ENCODE results near the gene ZNF563. TPM values are rescaled to one million over a fixed set of nuclear protein-coding genes. Genes with fewer than 3 reads are reported as not detected.

ZNF563 gene
- total and polyA plus RNA-seq, 10 of the 15 experiments (the other 5 are each of a cell fraction or from before 2014, with no cell fraction given), result 1.7 to 6.4 (median 2.8) TPM

DNA sequence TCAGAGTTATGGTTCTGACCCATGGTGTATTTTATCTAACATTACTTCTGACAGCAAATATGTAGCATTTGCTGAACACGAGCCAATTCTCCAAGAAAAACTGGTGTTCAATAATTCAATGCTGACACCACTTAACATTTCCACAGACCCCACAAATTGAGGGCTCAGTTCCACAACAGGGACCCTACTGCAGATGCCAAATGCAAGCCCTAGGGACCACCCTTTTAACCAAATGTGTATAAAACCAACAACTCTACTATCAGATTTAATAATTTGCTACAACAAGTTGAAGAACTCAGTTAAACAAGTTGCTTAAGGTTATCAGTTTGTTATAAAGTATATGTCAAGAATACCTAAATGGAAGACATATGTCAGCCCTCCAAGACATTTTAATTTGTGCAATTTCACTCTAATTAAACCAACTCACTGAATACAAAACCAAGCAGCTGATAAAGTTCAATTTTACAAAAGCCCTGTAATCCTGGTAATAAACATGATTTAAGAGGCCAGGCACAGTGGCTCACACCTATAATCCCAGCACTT is 45.4 kb downstream of the ZNF563 start:
- Histone ChIP-seq H4K20me1 (ENCODE audit: control insufficient read depth, insufficient read depth) (no peaks in the 10 kb centered on the region; the same call in 1 of the 2 replicates), H3K4me3 (no peak overlapping the region), H3K9ac (ENCODE audit: control insufficient read depth, insufficient read depth, low read length) (no peak overlapping the region), H3K27me3 (replicated peaks in 1 of 2; ENCODE audit: control insufficient read depth in 2 of 2, insufficient read depth in 2 of 2, low read length in 1 of 2) (no peaks in the 10 kb centered on the region), H2AFZ (ENCODE audit: control insufficient read depth, low read depth, low read length) (no peak overlapping the region), H3K4me1 (ENCODE audit: control insufficient read depth, insufficient read depth, low read length) (peaks cover 3% of the 10 kb centered on the region; the same call in 1 of the 2 replicates), H3K27ac (ENCODE audit: control insufficient read depth, insufficient read depth) (no peak overlapping the region), H3K36me3 (ENCODE audit: control insufficient read depth in 2 of 2, insufficient read depth in 2 of 2, low read length in 1 of 2) (0 out of 4 replicates have a peak, but pooled peaks cover 0 to 3% of the 10 kb centered on the region in 2 experiments), H3K9me3 (replicated peaks; ENCODE audit: control insufficient read depth, insufficient read depth, low read length) (peaks cover 7% of the 10 kb centered on the region; the same call in 2 of the 3 replicates), H3K79me2 (ENCODE audit: control insufficient read depth, insufficient read depth, low read length) (peaks cover 8% of the 10 kb centered on the region), H3K4me2 (ENCODE audit: control insufficient read depth, insufficient read depth) (no peak overlapping the region)
- CTCF ChIA-PET, result no interaction called here
- DNase-seq (ENCODE audit: low read depth, low spot score), result no peak
- RAD21 ChIA-PET (ENCODE audit: unreplicated experiment), result no interaction called here
- ATAC-seq, result no peak
- BruUV-seq (replicated peaks), result no TSS peak
- SMC1A ChIA-PET (ENCODE audit: uncharacterized antibody, unreplicated experiment), result no interaction called here
- in situ Hi-C loops (cut with MboI), result no loop called here
- 25% methylated on average over 1 of the region's 1 CpG for WGBS (ENCODE audit: insufficient coverage, insufficient replicate concordance, low lambda C conversion rate, missing lambda C conversion rate)
- no peak for TF ChIP-seq ZNF207 (IDR thresholded peaks at IDR 0.05; ENCODE audit: borderline replicate concordance)
- TF ChIP-seq DPF2 (IDR thresholded peaks at IDR 0.05), result no peak
- TF ChIP-seq, protein P1, sequence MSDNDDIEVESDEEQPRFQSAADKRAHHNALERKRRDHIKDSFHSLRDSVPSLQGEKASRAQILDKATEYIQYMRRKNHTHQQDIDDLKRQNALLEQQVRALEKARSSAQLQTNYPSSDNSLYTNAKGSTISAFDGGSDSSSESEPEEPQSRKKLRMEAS (IDR thresholded peaks at IDR 0.05; ENCODE audit: low read depth, low read length), result no peak
- TF ChIP-seq JUNB (IDR thresholded peaks at IDR 0.05), result no peak
- no peak for TF ChIP-seq NRF1 (conservative IDR thresholded peaks at IDR 0.05; ENCODE audit: low read depth, low read length)
- TF ChIP-seq SMAD5 (IDR thresholded peaks at IDR 0.05; ENCODE audit: low read depth), result no peak
- no peak for TF ChIP-seq CBX3 (IDR thresholded peaks at IDR 0.05; ENCODE audit: borderline replicate concordance, low read depth)
- TF ChIP-seq, protein P2, sequence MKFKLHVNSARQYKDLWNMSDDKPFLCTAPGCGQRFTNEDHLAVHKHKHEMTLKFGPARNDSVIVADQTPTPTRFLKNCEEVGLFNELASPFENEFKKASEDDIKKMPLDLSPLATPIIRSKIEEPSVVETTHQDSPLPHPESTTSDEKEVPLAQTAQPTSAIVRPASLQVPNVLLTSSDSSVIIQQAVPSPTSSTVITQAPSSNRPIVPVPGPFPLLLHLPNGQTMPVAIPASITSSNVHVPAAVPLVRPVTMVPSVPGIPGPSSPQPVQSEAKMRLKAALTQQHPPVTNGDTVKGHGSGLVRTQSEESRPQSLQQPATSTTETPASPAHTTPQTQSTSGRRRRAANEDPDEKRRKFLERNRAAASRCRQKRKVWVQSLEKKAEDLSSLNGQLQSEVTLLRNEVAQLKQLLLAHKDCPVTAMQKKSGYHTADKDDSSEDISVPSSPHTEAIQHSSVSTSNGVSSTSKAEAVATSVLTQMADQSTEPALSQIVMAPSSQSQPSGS (IDR thresholded peaks at IDR 0.05; ENCODE audit: low read length), result no peak
- TF ChIP-seq ZNF217 (IDR thresholded peaks at IDR 0.05), result no peak
- FAIRE-seq, result no peak
- intact Hi-C loops (cut with micrococcal nuclease; ENCODE audit: unreplicated experiment), result no loop called here
- POLR2A ChIA-PET, result no interaction called here

Measured in GM12878 (cell line).